Heart left ventricle (tissue), 16 donors: ENCODE measurements around the gene KCNJ4. TPM values are rescaled to one million over a fixed set of nuclear protein-coding genes. Genes with fewer than 3 reads are reported as not detected.

Experiments used
- ATAC-seq, 4 donors: fragments of 200-7000 bp; cut with Tn5 transposase; one replicate each; pipeline ENCODE4 v1.9.1; 2020 to 2022; ENCODE audit warnings: moderate library complexity in 4 of 4, mild to moderate bottlenecking in 3 of 4, moderate number of reproducible peaks in 1 of 4
- DNase-seq, 5 donors: peaks; one replicate each; pipeline ENCODE4 v3.0.0-alpha.2; 2020
- H3K27ac ChIP-seq, 12 donors: fragments of 200-600 bp; sonication (generic) in 4 of 12; one replicate each; pipeline versions ENCODE4 v1.5.0 to v1.8.0; 2016 to 2022; ENCODE audit warnings: mild to moderate bottlenecking in 2 of 12
- H3K27me3 ChIP-seq, 9 donors: fragments of 200-600 bp; sonication (generic) in 2 of 9; one replicate each; pipeline versions ENCODE4 v1.5.1 to v1.8.0; 2016 to 2022; ENCODE audit warnings: mild to moderate bottlenecking in 3 of 9
- H3K36me3 ChIP-seq, 9 donors: fragments of 200-600 bp; sonication (generic) in 2 of 9; one replicate each; pipeline versions ENCODE4 v1.5.0 to v1.8.0; 2018 to 2022; ENCODE audit warnings: mild to moderate bottlenecking in 2 of 9
- H3K4me1 ChIP-seq, 12 donors: fragments of 200-600 bp; sonication (generic) in 4 of 12; one replicate each; pipeline versions ENCODE4 v1.5.0 to v1.8.0; 2016 to 2022; ENCODE audit warnings: mild to moderate bottlenecking in 3 of 12
- H3K4me3 ChIP-seq, 12 donors: fragments of 200-600 bp; sonication (generic) in 4 of 12; one replicate each; pipeline versions ENCODE4 v1.5.0 to v1.8.0; 2017 to 2022; ENCODE audit warnings: mild to moderate bottlenecking in 9 of 12, moderate library complexity in 4 of 12
- H3K9me3 ChIP-seq, 12 donors: fragments of 200-600 bp; sonication (generic) in 4 of 12; one replicate each; pipeline versions ENCODE4 v1.5.0 to v1.8.0; 2016 to 2022; ENCODE audit warnings: mild to moderate bottlenecking in 1 of 12
- POLR2A ChIP-seq, 2 donors: fragments of 450-650 bp; IDR thresholded peaks; one replicate each; pipeline ENCODE4 v1.6.1; 2017; ENCODE audit warnings: antibody characterized with exemption in 2 of 2, mild to moderate bottlenecking in 2 of 2, moderate library complexity in 2 of 2
- WGBS, 4 donors: extraction: QIAGEN DNeasy Blood & Tissue Kit in 2 of 4; methylation state at CpG; one replicate each; pipeline versions ENCODE4 v1.1.5 to v1.1.7; 2013 to 2018; 5-methylcytosine and 5-hydroxymethylcytosine counted together
- intact Hi-C, 10 donors: fragments of 100-400 bp; cut with DNase I; formaldehyde crosslinking; loops; one replicate each; pipeline versions ENCODE4 v1.11.1 to v1.14.2; 2022
- polyA plus RNA-seq, 2 donors: library from polyadenylated mRNA; stranded (reverse); fragments of 200-250 nt; gene quantifications; one replicate each; pipeline ENCODE4 v1.2.3, GENCODE V29; 2013
- total RNA-seq, 9 donors: library from RNA; depleted of rRNA in 2 of 9; stranded (reverse); fragments of >200 nt in 2 of 9; fragmentation: NEBNext Ultra II Directional in 3 of 9; extraction: Animal tissue kit (Norgen Biotek cat#: 25700) in 3 of 9; gene quantifications; one replicate each; pipeline versions ENCODE4 v1.1.0 to v1.2.4, GENCODE V29; 2016 to 2023
- TF ChIP-seq, protein P1 (sequence below), 12 donors: fragments of 200-600 bp; sonication (generic) in 4 of 12; IDR thresholded peaks; one replicate each; pipeline versions ENCODE4 v1.5.0 to v1.8.0; 2018 to 2022; ENCODE audit warnings: antibody characterized with exemption in 12 of 12, mild to moderate bottlenecking in 5 of 12
- donor health status: ischemic (EF 13 %, LVEDD 7.1; RV severe dilation, severe dysfunction).
- donor health status: healthy with polysubstance abuse.
- donor health status: DM: no; HTN: yes; CAD: no.
- donor health status: DM: no; HTN: no; CAD: no.
- donor health status: ischemic (EF 25% LVEDD 6.9; RV normal size, moderate dysfunction).
- donor health status: ischemic (EF 25% LVEDD 5.7; RV mildly dilated, moderate dysfunction).
- donor health status: healthy.
- donor health status: DM: yes; HTN: yes; CAD: no.
- donor health status: ischemic (EF 35%, LVEDD 5.7; RV mildly dilated, moderate dysfunction).
- donor health status: nonischemic (EF 11% LVEDD 7.7; RV severe dilation, severe dysfunction).
- donor health status: DM: yes; HTN: yes; CAD: no.
- donor health status: PGD.
- donor health status: ischemic (EF 29% LVEDD 5.4; RV normal size, mild dysfunction).
- donor health status: nonischemic (EF 23%, LVEDD 6.1; RV moderate dilation, normal function).

Gene KCNJ4
- total and polyA plus RNA-seq, 11 donors, result 14.5 to 85.5 (median 39.7) TPM

DNA sequence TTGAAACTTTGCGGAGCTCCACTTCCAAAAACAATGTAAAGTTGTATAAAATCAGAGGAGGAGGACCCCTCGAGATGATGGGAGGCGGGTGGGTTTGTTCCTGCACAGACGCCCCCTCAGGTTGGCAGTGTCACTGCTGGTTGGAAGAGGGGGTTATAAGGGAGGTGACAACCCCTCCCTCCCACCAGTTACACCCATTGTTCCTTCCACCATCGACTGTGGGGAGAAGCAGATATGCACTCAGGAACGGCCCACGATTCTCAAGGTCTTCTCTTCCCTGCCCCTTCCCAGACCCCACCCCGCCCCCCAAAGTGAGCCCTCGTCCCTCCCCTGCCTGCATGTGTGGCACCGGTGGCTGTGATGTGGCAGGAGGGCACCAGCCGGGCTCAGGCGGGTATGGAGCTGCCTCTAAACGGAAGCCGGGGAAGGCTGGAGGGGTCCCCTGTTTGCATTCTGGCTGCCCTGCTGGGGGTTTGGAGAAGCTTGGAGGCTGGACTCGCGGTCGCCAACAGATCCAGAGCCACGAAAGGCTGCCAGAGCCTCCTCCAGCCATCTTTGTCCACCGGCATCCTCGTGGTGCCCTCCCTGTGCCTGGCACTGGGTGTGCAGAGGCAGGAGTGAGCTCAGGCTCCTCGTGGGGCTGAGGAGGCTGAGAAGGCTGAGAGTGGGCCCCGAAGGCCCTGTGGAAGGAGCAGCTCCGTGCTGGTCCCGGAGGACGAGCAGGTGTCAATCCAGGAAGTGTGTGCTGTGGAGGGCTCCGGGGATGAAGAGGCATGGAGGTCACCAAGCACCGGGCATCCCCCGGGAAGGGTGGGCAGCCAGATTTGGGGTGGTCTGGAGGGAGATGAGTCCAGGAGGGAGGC is 13.7 kb upstream of the KCNJ4 start:
- WGBS, 4 donors, result 65 to 70% (median 69%) methylated on average over 24 to 28 of the region's 28 CpGs
- Histone ChIP-seq H3K27me3 (peaks cover 0 to 23% (median 0%) of the 10 kb centered on the region in 9 donors), H3K9me3 (no peaks in the 10 kb centered on the region), H3K4me3 (peak overlapping the region; percentile 44 to 85 (median 68)), H3K27ac (peak overlapping the region in 9 of 12 donors; percentile 34 to 83 (median 55)), H3K4me1 (peaks cover 0 to 24% (median 15%) of the 10 kb centered on the region in 12 donors), H3K36me3 (no peaks in the 10 kb centered on the region)
- intact Hi-C loops, result loop anchor here in 5 of 10 donors (5.0 to 10.0 kb wide), 3 partner anchors 34 to 96 kb away; partner anchors contain the start of gene DDX17 (in 1 of the 5)
- DNase-seq, result peak in 1 of 5 donors; percentile 64
- TF ChIP-seq, protein P1, sequence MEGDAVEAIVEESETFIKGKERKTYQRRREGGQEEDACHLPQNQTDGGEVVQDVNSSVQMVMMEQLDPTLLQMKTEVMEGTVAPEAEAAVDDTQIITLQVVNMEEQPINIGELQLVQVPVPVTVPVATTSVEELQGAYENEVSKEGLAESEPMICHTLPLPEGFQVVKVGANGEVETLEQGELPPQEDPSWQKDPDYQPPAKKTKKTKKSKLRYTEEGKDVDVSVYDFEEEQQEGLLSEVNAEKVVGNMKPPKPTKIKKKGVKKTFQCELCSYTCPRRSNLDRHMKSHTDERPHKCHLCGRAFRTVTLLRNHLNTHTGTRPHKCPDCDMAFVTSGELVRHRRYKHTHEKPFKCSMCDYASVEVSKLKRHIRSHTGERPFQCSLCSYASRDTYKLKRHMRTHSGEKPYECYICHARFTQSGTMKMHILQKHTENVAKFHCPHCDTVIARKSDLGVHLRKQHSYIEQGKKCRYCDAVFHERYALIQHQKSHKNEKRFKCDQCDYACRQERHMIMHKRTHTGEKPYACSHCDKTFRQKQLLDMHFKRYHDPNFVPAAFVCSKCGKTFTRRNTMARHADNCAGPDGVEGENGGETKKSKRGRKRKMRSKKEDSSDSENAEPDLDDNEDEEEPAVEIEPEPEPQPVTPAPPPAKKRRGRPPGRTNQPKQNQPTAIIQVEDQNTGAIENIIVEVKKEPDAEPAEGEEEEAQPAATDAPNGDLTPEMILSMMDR (IDR thresholded peaks at IDR 0.05), result peak in 3 of 12 donors; percentile 11 to 28 (median 24)
- no peak for TF ChIP-seq POLR2A (IDR thresholded peaks at IDR 0.05)
- ATAC-seq, result peak in 1 of 4 donors; percentile 19

DNA sequence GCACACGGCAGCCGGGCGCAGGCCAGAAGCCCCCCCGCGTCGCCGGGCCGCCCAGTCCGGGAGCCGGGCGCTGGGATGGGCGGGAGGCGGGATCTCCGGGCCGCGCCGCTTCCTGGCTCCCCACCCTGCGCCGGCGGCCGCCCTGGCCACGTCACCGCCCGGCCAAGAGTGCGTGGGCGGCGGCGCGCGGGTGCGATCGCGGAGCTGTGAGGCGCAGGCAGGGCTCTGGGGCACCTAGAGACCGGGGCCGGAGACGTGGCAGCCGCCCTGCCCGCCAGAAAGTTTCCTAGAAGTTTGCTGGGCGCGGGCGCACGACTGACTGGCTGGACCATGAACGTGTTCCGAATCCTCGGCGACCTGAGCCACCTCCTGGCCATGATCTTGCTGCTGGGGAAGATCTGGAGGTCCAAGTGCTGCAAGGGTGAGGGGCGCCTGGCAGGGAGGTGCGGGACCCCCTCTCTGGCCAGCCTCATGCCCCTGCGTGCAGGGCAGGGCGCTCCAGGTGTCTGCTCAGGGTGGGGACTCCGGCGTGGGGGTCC is 13.0 kb upstream of the KCNJ4 start, which contains the start of gene KDELR3:
Gene KDELR3, plus strand, starts transcription at position 193 of the 539 bp plus-strand sequence. Its CDS starts 138 bp downstream, at position 331.
- ATAC-seq (peak; percentile 43 to 86 (median 82)), DNase-seq (peak; percentile 74 to 86 (median 79))
- 1 to 3% (median 2%) methylated on average over 35 to 53 of the region's 53 CpGs for WGBS, 4 donors
- Histone ChIP-seq H3K36me3 (no peaks in the 10 kb centered on the region), H3K27me3 (peaks cover 0 to 28% (median 0%) of the 10 kb centered on the region in 9 donors), H3K9me3 (no peaks in the 10 kb centered on the region), H3K4me1 (peaks cover 0 to 31% (median 19%) of the 10 kb centered on the region in 12 donors), H3K4me3 (peak within 1 kb of the TSS; percentile 44 to 85 (median 68)), H3K27ac (peak within 1 kb of the TSS in 9 of 12 donors; percentile 34 to 83 (median 55))
- TF ChIP-seq POLR2A (IDR thresholded peaks at IDR 0.05), result peak in 1 of 2 donors; percentile 27
- TF ChIP-seq, protein P1 (IDR thresholded peaks at IDR 0.05), result peak in 1 of 12 donors; percentile 16
- intact Hi-C loops, result loop anchor here in 5 of 10 donors (5.0 to 10.0 kb wide), 3 partner anchors 34 to 97 kb away; partner anchors contain the start of gene DDX17 (in 1 of the 5)

DNA sequence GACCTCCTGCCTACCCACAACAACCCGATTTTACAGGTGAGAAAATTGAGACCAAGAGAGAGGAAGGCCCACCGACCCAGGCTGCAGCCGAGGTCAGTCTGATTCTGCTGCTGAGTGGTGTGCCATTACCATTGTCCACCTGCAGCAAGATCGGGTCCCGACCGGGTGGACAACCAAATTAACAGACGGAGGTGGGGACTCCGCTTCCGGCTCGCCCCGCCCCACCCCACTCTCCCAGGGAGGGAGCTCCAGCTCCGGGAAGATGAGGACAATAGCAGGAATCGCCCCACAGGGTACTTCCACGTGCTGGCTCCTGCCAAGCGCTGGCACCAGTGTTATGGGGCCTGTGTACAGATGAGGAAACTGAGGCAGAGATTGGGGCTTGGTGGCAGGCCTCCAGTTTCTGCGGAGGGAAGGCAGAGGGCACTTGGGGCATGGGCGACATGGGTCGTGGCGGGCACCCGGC is 12.5 kb upstream of the KCNJ4 start:
- no peaks in the 10 kb centered on the region for H3K36me3 ChIP-seq
- 17 to 36% (median 20%) methylated on average over 15 to 20 of the region's 20 CpGs for WGBS, 4 donors
- TF ChIP-seq, protein P1 (IDR thresholded peaks at IDR 0.05), result no peak
- no peak for TF ChIP-seq POLR2A (IDR thresholded peaks at IDR 0.05)
- intact Hi-C loops, result loop anchor here in 5 of 10 donors (5.0 to 10.0 kb wide), 3 partner anchors 35 to 97 kb away; partner anchors contain the start of gene DDX17 (in 1 of the 5)
- no peaks in the 10 kb centered on the region for H3K9me3 ChIP-seq
- peaks cover 0 to 34% (median 19%) of the 10 kb centered on the region in 12 donors for H3K4me1 ChIP-seq
- ATAC-seq (peak in 3 of 4 donors; percentile 7 to 19 (median 11)), DNase-seq (peak in 1 of 5 donors; percentile 61)
- H3K27ac ChIP-seq, result peak overlapping the region in 9 of 12 donors; percentile 34 to 83 (median 55)
- peak overlapping the region; percentile 44 to 85 (median 68) for H3K4me3 ChIP-seq
- H3K27me3 ChIP-seq, result peaks cover 0 to 32% (median 0%) of the 10 kb centered on the region in 9 donors
